Transverse colon (tissue), 4 donors: ENCODE measurements around the gene ADGRB3. TPM values are rescaled to one million over a fixed set of nuclear protein-coding genes. Genes with fewer than 3 reads are reported as not detected.

Experiments used
- DNase-seq: peaks from one replicate; pipeline ENCODE4 v3.0.0-alpha.2; 2019
- H3K27ac ChIP-seq, 4 donors: fragments of 200-600 bp; sonication (generic); 2 replicates each; pipeline ENCODE4 v1.5.1; 2016 to 2018; ENCODE audit warnings: inconsistent platforms in 4 of 4
- H3K27me3 ChIP-seq: fragments of 200-600 bp; sonication (generic); 2 replicates; pipeline ENCODE4 v1.5.1; 2017; ENCODE audit warnings: inconsistent platforms
- H3K36me3 ChIP-seq, 4 donors: fragments of 200-600 bp; sonication (generic); 2 replicates each; pipeline ENCODE4 v1.5.1; 2017 to 2019; ENCODE audit warnings: inconsistent platforms in 4 of 4
- H3K4me1 ChIP-seq, 4 donors: fragments of 200-600 bp; sonication (generic); 2 replicates each; pipeline ENCODE4 v1.5.1; 2017 to 2020; ENCODE audit warnings: inconsistent platforms in 4 of 4
- H3K4me3 ChIP-seq, 4 donors: fragments of 200-600 bp; sonication (generic); 1 replicate in 1 of 4; 2 replicates in 3 of 4; pipeline versions ENCODE4 v1.5.1 to v1.6.1; 2017 to 2019; ENCODE audit warnings: inconsistent platforms in 4 of 4
- H3K9me3 ChIP-seq, 2 donors: fragments of 200-600 bp; sonication (generic); 2 replicates each; pipeline ENCODE4 v1.5.1; 2017 to 2019; ENCODE audit warnings: inconsistent platforms in 2 of 2
- EP300 ChIP-seq: sonication (generic); formaldehyde crosslinking; IDR thresholded peaks from one replicate; pipeline ENCODE4 v1.6.1; 2017; ENCODE audit warnings: antibody characterized with exemption, low read depth
- POLR2A ChIP-seq: fragments of 450-650 bp; IDR thresholded peaks from one replicate; pipeline ENCODE4 v1.6.1; 2016; ENCODE audit warnings: antibody characterized with exemption, mild to moderate bottlenecking, moderate library complexity
- POLR2AphosphoS5 ChIP-seq, 3 donors: sonication (generic); formaldehyde crosslinking; IDR thresholded peaks; one replicate each; pipeline ENCODE4 v1.6.1; 2016; ENCODE audit warnings: antibody characterized with exemption in 3 of 3
- WGBS, 2 donors: methylation state at CpG; one replicate each; pipeline ENCODE4 v1.1.5; 2018; ENCODE audit warnings: low coverage in 1 of 2; 5-methylcytosine and 5-hydroxymethylcytosine counted together
- in situ Hi-C, 4 donors: fragments of 200-750 bp; cut with MboI; loops; one replicate each; pipeline versions ENCODE4 v1.15.0 to v1.15.1; 2017; ENCODE audit warnings: low sequenced_read_pairs in 3 of 4, low pct_ligation_motif_present in 1 of 4, low pct_unique_long_range_greater_than_20kb in 1 of 4
- intact Hi-C: fragments of 100-400 bp; cut with DNase I; formaldehyde crosslinking; loops from one replicate; pipeline ENCODE4 v1.15.1; 2023; ENCODE audit warnings: low total_unique reads
- total RNA-seq, 4 donors: library from RNA; depleted of rRNA; stranded (reverse); fragments of >200 nt; gene quantifications; one replicate each; pipeline ENCODE4 v1.1.0, GENCODE V29; 2016
- TF ChIP-seq, protein P1 (sequence below), 5 experiments: fragments of 200-600 bp in 3 of 5; fragments of 450-650 bp in 2 of 5; sonication (generic) in 3 of 5; IDR thresholded peaks; 1 replicate in 2 of 5; 2 replicates in 3 of 5; pipeline ENCODE4 v1.5.1; 2016 to 2017; ENCODE audit warnings: antibody characterized with exemption in 5 of 5, inconsistent platforms in 3 of 5, mild to moderate bottlenecking in 2 of 5, moderate library complexity in 1 of 5

ADGRB3 gene
- total RNA-seq, 4 donors from 2014 or later, result 0.37 to 20.5 (median 2.2) TPM

GRCh38 chr6:68642977-68643376, 7.9 kb downstream of the ADGRB3 start:
- in situ Hi-C loops, result loop anchor here in 2 of 4 donors (25.0 kb wide), 2 partner anchors 319 to 1469 kb away; no protein-coding TSS in a partner anchor
- WGBS, 2 donors, result 81 to 83% methylated on average over 1 of the region's 1 CpG
- H3K4me1 ChIP-seq, result no peaks in the 10 kb centered on the region

GRCh38 chr6:68649669-68650068, 14.6 kb downstream of the ADGRB3 start:
- intact Hi-C loops (no loop called here), in situ Hi-C loops (loop anchor here in 2 of 4 donors (25.0 kb wide), 2 partner anchors 313 to 1463 kb away; no protein-coding TSS in a partner anchor)
- H3K4me3 ChIP-seq, result no peak overlapping the region
- H3K9me3 ChIP-seq, result no peaks in the 10 kb centered on the region
- no peaks in the 10 kb centered on the region for H3K27me3 ChIP-seq
- H3K36me3 ChIP-seq, result no peaks in the 10 kb centered on the region
- H3K4me1 ChIP-seq, result peaks cover 0 to 4% (median 0%) of the 10 kb centered on the region in 4 donors
- TF ChIP-seq EP300 (no peak), POLR2A (no peak), POLR2AphosphoS5 (IDR thresholded peaks at IDR 0.05) (no peak)
- TF ChIP-seq, protein P1, sequence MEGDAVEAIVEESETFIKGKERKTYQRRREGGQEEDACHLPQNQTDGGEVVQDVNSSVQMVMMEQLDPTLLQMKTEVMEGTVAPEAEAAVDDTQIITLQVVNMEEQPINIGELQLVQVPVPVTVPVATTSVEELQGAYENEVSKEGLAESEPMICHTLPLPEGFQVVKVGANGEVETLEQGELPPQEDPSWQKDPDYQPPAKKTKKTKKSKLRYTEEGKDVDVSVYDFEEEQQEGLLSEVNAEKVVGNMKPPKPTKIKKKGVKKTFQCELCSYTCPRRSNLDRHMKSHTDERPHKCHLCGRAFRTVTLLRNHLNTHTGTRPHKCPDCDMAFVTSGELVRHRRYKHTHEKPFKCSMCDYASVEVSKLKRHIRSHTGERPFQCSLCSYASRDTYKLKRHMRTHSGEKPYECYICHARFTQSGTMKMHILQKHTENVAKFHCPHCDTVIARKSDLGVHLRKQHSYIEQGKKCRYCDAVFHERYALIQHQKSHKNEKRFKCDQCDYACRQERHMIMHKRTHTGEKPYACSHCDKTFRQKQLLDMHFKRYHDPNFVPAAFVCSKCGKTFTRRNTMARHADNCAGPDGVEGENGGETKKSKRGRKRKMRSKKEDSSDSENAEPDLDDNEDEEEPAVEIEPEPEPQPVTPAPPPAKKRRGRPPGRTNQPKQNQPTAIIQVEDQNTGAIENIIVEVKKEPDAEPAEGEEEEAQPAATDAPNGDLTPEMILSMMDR (IDR thresholded peaks at IDR 0.05), result no peak
- 86 to 96% methylated on average over 3 of the region's 3 CpGs for WGBS, 2 donors
- DNase-seq, result no peak
- H3K27ac ChIP-seq, result no peak overlapping the region

More at GRCh38 chr6:68642977-68643376, 7.9 kb downstream of the ADGRB3 start:
- Histone ChIP-seq H3K36me3 (no peaks in the 10 kb centered on the region), H3K4me3 (no peak overlapping the region), H3K27me3 (peaks cover 4% of the 10 kb centered on the region), H3K9me3 (no peaks in the 10 kb centered on the region), H3K27ac (no peak overlapping the region)
- DNase-seq, result no peak
- TF ChIP-seq POLR2AphosphoS5 (IDR thresholded peaks at IDR 0.05) (no peak), EP300 (no peak), POLR2A (no peak)
- TF ChIP-seq, protein P1 (IDR thresholded peaks at IDR 0.05), result no peak
- intact Hi-C loops, result no loop called here

GRCh38 chr6:68650142-68650541, 15.1 kb downstream of the ADGRB3 start:
- no peak for DNase-seq
- WGBS, 2 donors, result 85 to 91% methylated on average over 4 of the region's 4 CpGs
- Histone ChIP-seq H3K27me3 (no peaks in the 10 kb centered on the region), H3K4me3 (no peak overlapping the region), H3K9me3 (no peaks in the 10 kb centered on the region), H3K36me3 (no peaks in the 10 kb centered on the region), H3K27ac (no peak overlapping the region), H3K4me1 (peaks cover 0 to 4% (median 0%) of the 10 kb centered on the region in 4 donors)
- in situ Hi-C loops (no loop called here), intact Hi-C loops (no loop called here)
- no peak for TF ChIP-seq POLR2A
- no peak for TF ChIP-seq POLR2AphosphoS5 (IDR thresholded peaks at IDR 0.05)
- TF ChIP-seq, protein P1 (IDR thresholded peaks at IDR 0.05), result no peak
- no peak for TF ChIP-seq EP300

DNA sequence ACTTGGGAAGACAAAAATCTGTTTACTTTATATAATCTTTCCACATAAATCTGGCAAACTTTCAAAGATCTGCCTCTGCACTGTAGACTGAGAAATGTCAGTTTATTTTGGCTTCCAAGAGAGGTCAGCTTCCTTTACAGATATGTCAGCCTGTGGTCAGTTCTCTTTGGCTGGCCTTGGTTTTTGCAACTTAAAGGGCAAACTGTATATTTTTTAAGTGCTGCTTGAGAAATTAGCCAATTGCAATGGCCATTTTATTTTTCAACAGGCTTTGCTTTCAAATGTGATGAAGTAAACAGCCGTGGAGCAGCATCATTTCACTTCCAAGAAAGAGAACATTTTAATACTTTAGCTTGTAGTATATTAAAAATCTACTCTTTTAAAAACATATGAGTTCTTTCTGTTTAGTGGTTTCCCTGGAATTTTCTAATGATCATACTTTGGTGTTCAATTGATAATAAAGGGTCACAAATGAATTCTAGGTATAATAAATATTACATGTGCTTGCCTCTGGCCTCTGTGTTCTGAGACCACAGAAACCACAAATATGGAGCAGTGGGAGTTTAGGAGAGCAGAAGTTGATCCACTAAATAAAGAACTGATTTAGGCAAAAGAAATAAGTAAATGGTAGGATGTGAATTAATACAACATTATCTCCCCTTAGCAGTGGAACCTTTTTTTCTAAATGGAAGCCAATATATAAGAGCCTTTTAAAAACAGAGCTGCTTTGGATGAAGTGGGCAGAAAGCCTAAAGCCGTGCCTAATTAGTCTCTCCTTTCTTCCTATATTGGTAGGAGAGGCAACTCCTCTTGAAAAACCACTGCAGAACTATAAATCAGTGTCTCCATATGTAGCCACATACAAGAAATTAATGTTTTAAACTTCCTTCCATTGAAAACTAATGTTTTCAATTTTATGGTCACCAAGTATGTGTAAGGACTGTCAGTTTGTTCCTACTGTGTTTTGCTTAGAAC, 16.2 kb downstream of the ADGRB3 start:
- DNase-seq, result no peak
- in situ Hi-C loops (no loop called here), intact Hi-C loops (no loop called here)
- Histone ChIP-seq H3K27me3 (no peaks in the 10 kb centered on the region), H3K36me3 (no peaks in the 10 kb centered on the region), H3K4me1 (peaks cover 0 to 4% (median 0%) of the 10 kb centered on the region in 4 donors), H3K9me3 (no peaks in the 10 kb centered on the region), H3K27ac (no peak overlapping the region), H3K4me3 (no peak overlapping the region)
- 46 to 48% methylated on average over 2 of the region's 2 CpGs for WGBS, 2 donors
- TF ChIP-seq POLR2A, result no peak
- no peak for TF ChIP-seq POLR2AphosphoS5 (IDR thresholded peaks at IDR 0.05)
- no peak for TF ChIP-seq EP300
- TF ChIP-seq, protein P1 (IDR thresholded peaks at IDR 0.05), result no peak
